Esophagus squamous epithelium (tissue), 4 donors: ENCODE results near the gene LCE1F.

ENCODE experiments used
- POLR2A ChIP-seq, 4 donors: fragments of 450-650 bp; IDR thresholded peaks; one replicate each; pipeline ENCODE4 v1.6.1; 2017; ENCODE audit warnings: antibody characterized with exemption in 4 of 4, mild to moderate bottlenecking in 4 of 4, moderate library complexity in 3 of 4
- TF ChIP-seq, protein P1 (sequence below), 6 experiments: fragments of 450-650 bp in 4 of 6; fragments of 200-600 bp in 2 of 6; sonication (generic) in 2 of 6; IDR thresholded peaks; one replicate each; pipeline ENCODE4 v1.5.1; 2016 to 2019; ENCODE audit warnings: antibody characterized with exemption in 6 of 6, mild to moderate bottlenecking in 4 of 6, moderate library complexity in 4 of 6

GRCh38 chr1:152760551-152761190, 14.3 kb upstream of the LCE1F start:
- TF ChIP-seq, protein P1, sequence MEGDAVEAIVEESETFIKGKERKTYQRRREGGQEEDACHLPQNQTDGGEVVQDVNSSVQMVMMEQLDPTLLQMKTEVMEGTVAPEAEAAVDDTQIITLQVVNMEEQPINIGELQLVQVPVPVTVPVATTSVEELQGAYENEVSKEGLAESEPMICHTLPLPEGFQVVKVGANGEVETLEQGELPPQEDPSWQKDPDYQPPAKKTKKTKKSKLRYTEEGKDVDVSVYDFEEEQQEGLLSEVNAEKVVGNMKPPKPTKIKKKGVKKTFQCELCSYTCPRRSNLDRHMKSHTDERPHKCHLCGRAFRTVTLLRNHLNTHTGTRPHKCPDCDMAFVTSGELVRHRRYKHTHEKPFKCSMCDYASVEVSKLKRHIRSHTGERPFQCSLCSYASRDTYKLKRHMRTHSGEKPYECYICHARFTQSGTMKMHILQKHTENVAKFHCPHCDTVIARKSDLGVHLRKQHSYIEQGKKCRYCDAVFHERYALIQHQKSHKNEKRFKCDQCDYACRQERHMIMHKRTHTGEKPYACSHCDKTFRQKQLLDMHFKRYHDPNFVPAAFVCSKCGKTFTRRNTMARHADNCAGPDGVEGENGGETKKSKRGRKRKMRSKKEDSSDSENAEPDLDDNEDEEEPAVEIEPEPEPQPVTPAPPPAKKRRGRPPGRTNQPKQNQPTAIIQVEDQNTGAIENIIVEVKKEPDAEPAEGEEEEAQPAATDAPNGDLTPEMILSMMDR (IDR thresholded peaks at IDR 0.05), result no peak
- no peak for TF ChIP-seq POLR2A (IDR thresholded peaks at IDR 0.05)
